Naive thymus-derived CD8-positive, alpha-beta T cell (primary cell): ENCODE results near the gene OPCML. TPM values are rescaled to one million over a fixed set of nuclear protein-coding genes. Genes with fewer than 3 reads are reported as not detected.

ENCODE experiments used
- ATAC-seq, 2 donors: fragments of 150-1000 bp; cut with Tn5 transposase in 1 of 2; sonication (Bioruptor Pico), chemical (Tn5 transposase) in 1 of 2; 1 replicate in 1 of 2; 2 replicates in 1 of 2; pipeline ENCODE4 v1.10.0; 2021; ENCODE audit warnings: mild to moderate bottlenecking in 2 of 2, moderate library complexity in 2 of 2
- POLR2A ChIA-PET: fragments of 350-600 bp; sonication (Branson Sonifier 250); formaldehyde crosslinking; loops from one replicate; lab custom pipeline; 2021; ENCODE audit warnings: antibody characterized with exemption; lab: Charles Lee
- DNase-seq, 10 donors: peaks; one replicate each; pipeline versions ENCODE4 v3.0.0 to v3.0.0-alpha.2; 2020 to 2022
- H3K27ac Mint-ChIP-seq, 10 donors: one replicate each; pipeline ENCODE4 v1.8.0; 2020 to 2022; ENCODE audit warnings: mild to moderate bottlenecking in 10 of 10, mixed read lengths in 10 of 10, moderate library complexity in 4 of 10, inconsistent platforms in 1 of 10
- H3K27me3 Mint-ChIP-seq, 5 donors: one replicate each; pipeline ENCODE4 v1.8.0; 2021 to 2022; ENCODE audit warnings: mixed read lengths in 5 of 5
- H3K36me3 Mint-ChIP-seq, 3 donors: one replicate each; pipeline ENCODE4 v1.8.0; 2020 to 2022; ENCODE audit warnings: mixed read lengths in 3 of 3, mild to moderate bottlenecking in 2 of 3, inconsistent platforms in 1 of 3
- H3K4me1 Mint-ChIP-seq, 4 donors: one replicate each; pipeline ENCODE4 v1.8.0; 2021 to 2022; ENCODE audit warnings: mixed read lengths in 4 of 4
- H3K4me3 Mint-ChIP-seq, 10 donors: one replicate each; pipeline ENCODE4 v1.8.0; 2020 to 2022; ENCODE audit warnings: mild to moderate bottlenecking in 10 of 10, mixed read lengths in 10 of 10, moderate library complexity in 6 of 10, inconsistent platforms in 1 of 10
- H3K9me3 Mint-ChIP-seq, 9 donors: one replicate each; pipeline ENCODE4 v1.8.0; 2020 to 2022; ENCODE audit warnings: mixed read lengths in 9 of 9, mild to moderate bottlenecking in 3 of 9, inconsistent platforms in 1 of 9, moderate library complexity in 1 of 9
- polyA plus RNA-seq, 3 donors: library from polyadenylated mRNA; unstranded; fragments of 300-500 nt; fragmentation: Illumina TruSeq; gene quantifications; one replicate each; pipeline ENCODE4 v1.2.3, GENCODE V29; 2021
- total RNA-seq, 8 experiments: library from RNA in 2 of 8; stranded (reverse) in 2 of 8; gene quantifications; one replicate each; pipeline ENCODE4 v1.2.3 and lab custom pipeline; 2021 to 2026

The OPCML gene
- total and polyA plus RNA-seq, 5 experiments from 2014 or later, result not detected

GRCh38 chr11:132987936-132988335, 544.4 kb downstream of the OPCML start:
- no peak for ATAC-seq
- POLR2A ChIA-PET, result no interaction called here
- no peak overlapping the region for H3K27ac Mint-ChIP-seq

GRCh38 chr11:132983641-132983978, 548.7 kb downstream of the OPCML start:
- no peak for ATAC-seq
- Mint-ChIP-seq H3K4me1 (no peaks in the 10 kb centered on the region), H3K9me3 (peaks cover 0 to 8% (median 0%) of the 10 kb centered on the region in 9 donors), H3K36me3 (no peaks in the 10 kb centered on the region), H3K4me3 (no peak overlapping the region), H3K27me3 (peaks cover 0 to 26% (median 2%) of the 10 kb centered on the region in 5 donors), H3K27ac (no peak overlapping the region)
- no peak for DNase-seq
- POLR2A ChIA-PET, result no interaction called here

More at GRCh38 chr11:132987936-132988335, 544.4 kb downstream of the OPCML start:
- Mint-ChIP-seq H3K4me1 (no peaks in the 10 kb centered on the region), H3K27me3 (peaks cover 0 to 16% (median 5%) of the 10 kb centered on the region in 5 donors), H3K4me3 (no peak overlapping the region), H3K9me3 (peaks cover 0 to 8% (median 0%) of the 10 kb centered on the region in 9 donors), H3K36me3 (no peaks in the 10 kb centered on the region)
- no peak for DNase-seq

GRCh38 chr11:132982772-132983640, 549.3 kb downstream of the OPCML start:
- H3K27me3 Mint-ChIP-seq, result peaks cover 0 to 26% (median 2%) of the 10 kb centered on the region in 5 donors
- POLR2A ChIA-PET, result no interaction called here
- no peaks in the 10 kb centered on the region for H3K36me3 Mint-ChIP-seq
- no peak overlapping the region for H3K27ac Mint-ChIP-seq
- DNase-seq, result no peak
- H3K4me1 Mint-ChIP-seq, result no peaks in the 10 kb centered on the region
- H3K4me3 Mint-ChIP-seq, result no peak overlapping the region
- ATAC-seq, result no peak
- H3K9me3 Mint-ChIP-seq, result peaks cover 0 to 8% (median 0%) of the 10 kb centered on the region in 9 donors

GRCh38 chr11:132981131-132981956, 551.0 kb downstream of the OPCML start:
- DNase-seq (no peak), ATAC-seq (no peak)
- Mint-ChIP-seq H3K9me3 (peaks cover 0 to 5% (median 0%) of the 10 kb centered on the region in 9 donors), H3K27ac (no peak overlapping the region), H3K27me3 (peaks cover 0 to 20% (median 2%) of the 10 kb centered on the region in 5 donors), H3K4me1 (no peaks in the 10 kb centered on the region), H3K4me3 (no peak overlapping the region), H3K36me3 (no peaks in the 10 kb centered on the region)
- POLR2A ChIA-PET, result no interaction called here

- Mint-ChIP-seq H3K36me3 (no peaks in the 10 kb centered on the region), H3K9me3 (peaks cover 0 to 4% (median 0%) of the 10 kb centered on the region in 9 donors), H3K4me1 (no peaks in the 10 kb centered on the region), H3K27me3 (peaks cover 0 to 17% (median 2%) of the 10 kb centered on the region in 5 donors), H3K27ac (no peak overlapping the region), H3K4me3 (no peak overlapping the region)
- POLR2A ChIA-PET, result no interaction called here
- DNase-seq, result no peak
- no peak for ATAC-seq
Observed at GRCh38 chr11:132980670-132981069, 551.6 kb downstream of the OPCML start.

GRCh38 chr11:132977746-132978145, 554.6 kb downstream of the OPCML start:
- Mint-ChIP-seq H3K27me3 (peaks cover 5 to 38% (median 12%) of the 10 kb centered on the region in 5 donors), H3K36me3 (no peaks in the 10 kb centered on the region), H3K9me3 (peaks cover 0 to 2% (median 0%) of the 10 kb centered on the region in 9 donors), H3K4me3 (no peak overlapping the region), H3K4me1 (no peaks in the 10 kb centered on the region), H3K27ac (no peak overlapping the region)
- POLR2A ChIA-PET, result no interaction called here
- DNase-seq, result no peak
- no peak for ATAC-seq

GRCh38 chr11:132977241-132977640, 555.1 kb downstream of the OPCML start:
- Mint-ChIP-seq H3K9me3 (peaks cover 0 to 2% (median 0%) of the 10 kb centered on the region in 9 donors), H3K27ac (no peak overlapping the region), H3K27me3 (peaks cover 5 to 38% (median 13%) of the 10 kb centered on the region in 5 donors), H3K4me3 (no peak overlapping the region), H3K36me3 (no peaks in the 10 kb centered on the region), H3K4me1 (no peaks in the 10 kb centered on the region)
- POLR2A ChIA-PET, result no interaction called here
- DNase-seq (no peak), ATAC-seq (no peak)

GRCh38 chr11:132976115-132976514, 556.2 kb downstream of the OPCML start:
- H3K36me3 Mint-ChIP-seq, result no peaks in the 10 kb centered on the region
- DNase-seq (no peak), ATAC-seq (no peak)
- H3K4me1 Mint-ChIP-seq, result no peaks in the 10 kb centered on the region
- H3K4me3 Mint-ChIP-seq, result no peak overlapping the region
- H3K27ac Mint-ChIP-seq, result no peak overlapping the region
- H3K27me3 Mint-ChIP-seq, result peaks cover 9 to 40% (median 13%) of the 10 kb centered on the region in 5 donors
- POLR2A ChIA-PET, result no interaction called here
- peaks cover 0 to 2% (median 0%) of the 10 kb centered on the region in 9 donors for H3K9me3 Mint-ChIP-seq

- Mint-ChIP-seq H3K9me3 (peaks cover 0 to 2% (median 0%) of the 10 kb centered on the region in 9 donors), H3K27ac (no peak overlapping the region), H3K36me3 (no peaks in the 10 kb centered on the region), H3K4me1 (no peaks in the 10 kb centered on the region), H3K27me3 (peaks cover 9 to 50% (median 13%) of the 10 kb centered on the region in 5 donors), H3K4me3 (no peak overlapping the region)
- no peak for DNase-seq
- ATAC-seq, result no peak
- POLR2A ChIA-PET, result no interaction called here
Observed at GRCh38 chr11:132973686-132974085, 558.6 kb downstream of the OPCML start.

- DNase-seq (no peak), ATAC-seq (no peak)
- Mint-ChIP-seq H3K9me3 (peaks cover 0 to 2% (median 0%) of the 10 kb centered on the region in 9 donors), H3K27me3 (peaks cover 9 to 50% (median 13%) of the 10 kb centered on the region in 5 donors), H3K4me1 (no peaks in the 10 kb centered on the region), H3K36me3 (no peaks in the 10 kb centered on the region), H3K4me3 (no peak overlapping the region), H3K27ac (no peak overlapping the region)
- POLR2A ChIA-PET, result no interaction called here
Observed at GRCh38 chr11:132972565-132972964, 559.7 kb downstream of the OPCML start.

- Mint-ChIP-seq H3K9me3 (peaks cover 0 to 2% (median 0%) of the 10 kb centered on the region in 9 donors), H3K4me1 (no peaks in the 10 kb centered on the region), H3K27ac (no peak overlapping the region), H3K36me3 (no peaks in the 10 kb centered on the region), H3K4me3 (no peak overlapping the region), H3K27me3 (peaks cover 9 to 50% (median 14%) of the 10 kb centered on the region in 5 donors)
- ATAC-seq (no peak), DNase-seq (no peak)
- POLR2A ChIA-PET, result no interaction called here
Observed at GRCh38 chr11:132971351-132971750, 561.0 kb downstream of the OPCML start.

- ATAC-seq (no peak), DNase-seq (no peak)
- H3K36me3 Mint-ChIP-seq, result no peaks in the 10 kb centered on the region
- H3K4me3 Mint-ChIP-seq, result no peak overlapping the region
- peaks cover 7 to 39% (median 13%) of the 10 kb centered on the region in 5 donors for H3K27me3 Mint-ChIP-seq
- no peak overlapping the region for H3K27ac Mint-ChIP-seq
- H3K4me1 Mint-ChIP-seq, result no peaks in the 10 kb centered on the region
- peaks cover 0 to 2% (median 0%) of the 10 kb centered on the region in 9 donors for H3K9me3 Mint-ChIP-seq
- POLR2A ChIA-PET, result no interaction called here
Observed at GRCh38 chr11:132969892-132970291, 562.4 kb downstream of the OPCML start.

- no peak overlapping the region for H3K4me3 Mint-ChIP-seq
- peaks cover 0 to 23% (median 4%) of the 10 kb centered on the region in 5 donors for H3K27me3 Mint-ChIP-seq
- DNase-seq, result no peak
- H3K4me1 Mint-ChIP-seq, result no peaks in the 10 kb centered on the region
- no peak for ATAC-seq
- H3K9me3 Mint-ChIP-seq, result peaks cover 0 to 6% (median 0%) of the 10 kb centered on the region in 9 donors
- H3K36me3 Mint-ChIP-seq, result no peaks in the 10 kb centered on the region
- no peak overlapping the region for H3K27ac Mint-ChIP-seq
- POLR2A ChIA-PET, result no interaction called here
Observed at GRCh38 chr11:132962041-132962440, 570.3 kb downstream of the OPCML start.
